HT-29 (cell line): ENCODE data around the gene JARID2. TPM values are rescaled to one million over a fixed set of nuclear protein-coding genes. Genes with fewer than 3 reads are reported as not detected.
A peak's percentile ranks its signal among the peaks of the same experiment; 100 is the strongest.

ENCODE experiments used
- DNase-seq: peaks from one replicate; pipeline ENCODE4 v3.0.0-alpha.2; 2015; ENCODE audit warnings: low spot score
- total RNA-seq: library from RNA; depleted of rRNA; stranded (reverse); fragments of >200 nt; shearing (Covaris generic); gene quantifications from 2 replicates; pipeline ENCODE4 v1.2.3, GENCODE V29; 2014

JARID2 gene
- total RNA-seq, 1 experiment from 2014 or later, result 6.7 TPM

DNA sequence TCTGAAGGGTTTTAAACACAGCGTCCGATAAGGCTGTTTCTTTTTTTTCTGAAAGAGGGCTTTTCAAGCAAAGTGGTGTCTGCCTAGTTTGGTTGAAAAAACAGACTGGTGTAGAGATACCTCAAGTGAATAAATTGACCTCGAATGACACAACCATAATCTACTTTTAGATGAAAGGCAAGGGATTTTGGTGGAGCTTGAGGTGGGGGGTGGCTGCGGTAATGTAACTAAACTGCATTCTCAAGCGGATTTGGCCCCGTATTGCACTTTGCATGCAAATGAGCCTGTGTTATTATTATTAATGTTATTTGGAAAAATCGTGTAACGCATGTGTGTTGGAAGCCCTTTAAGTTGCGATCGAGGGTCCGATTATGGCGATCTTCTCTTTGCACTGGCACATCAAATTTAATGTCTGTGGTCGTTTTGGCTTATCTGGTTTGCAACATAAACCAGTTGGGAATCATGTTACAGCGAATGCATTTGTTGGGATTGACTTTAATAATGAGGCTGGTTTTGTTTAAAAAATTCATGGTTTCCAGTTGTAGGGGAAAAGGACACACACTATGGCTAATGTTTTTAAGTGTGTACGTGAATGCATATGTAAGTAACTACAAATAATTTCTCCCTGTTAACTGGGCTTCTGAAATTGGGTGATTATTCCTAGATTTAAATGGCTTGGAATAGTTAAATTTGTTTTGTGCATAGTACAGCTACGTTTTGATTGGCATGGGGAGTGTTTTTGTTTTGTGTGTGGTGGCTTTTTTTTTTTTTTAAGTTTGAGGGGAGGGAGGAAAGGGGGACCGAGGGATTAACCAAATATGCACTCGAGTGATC, 1.0 kb downstream of the JARID2 start:
- DNase-seq, result no peak

DNA sequence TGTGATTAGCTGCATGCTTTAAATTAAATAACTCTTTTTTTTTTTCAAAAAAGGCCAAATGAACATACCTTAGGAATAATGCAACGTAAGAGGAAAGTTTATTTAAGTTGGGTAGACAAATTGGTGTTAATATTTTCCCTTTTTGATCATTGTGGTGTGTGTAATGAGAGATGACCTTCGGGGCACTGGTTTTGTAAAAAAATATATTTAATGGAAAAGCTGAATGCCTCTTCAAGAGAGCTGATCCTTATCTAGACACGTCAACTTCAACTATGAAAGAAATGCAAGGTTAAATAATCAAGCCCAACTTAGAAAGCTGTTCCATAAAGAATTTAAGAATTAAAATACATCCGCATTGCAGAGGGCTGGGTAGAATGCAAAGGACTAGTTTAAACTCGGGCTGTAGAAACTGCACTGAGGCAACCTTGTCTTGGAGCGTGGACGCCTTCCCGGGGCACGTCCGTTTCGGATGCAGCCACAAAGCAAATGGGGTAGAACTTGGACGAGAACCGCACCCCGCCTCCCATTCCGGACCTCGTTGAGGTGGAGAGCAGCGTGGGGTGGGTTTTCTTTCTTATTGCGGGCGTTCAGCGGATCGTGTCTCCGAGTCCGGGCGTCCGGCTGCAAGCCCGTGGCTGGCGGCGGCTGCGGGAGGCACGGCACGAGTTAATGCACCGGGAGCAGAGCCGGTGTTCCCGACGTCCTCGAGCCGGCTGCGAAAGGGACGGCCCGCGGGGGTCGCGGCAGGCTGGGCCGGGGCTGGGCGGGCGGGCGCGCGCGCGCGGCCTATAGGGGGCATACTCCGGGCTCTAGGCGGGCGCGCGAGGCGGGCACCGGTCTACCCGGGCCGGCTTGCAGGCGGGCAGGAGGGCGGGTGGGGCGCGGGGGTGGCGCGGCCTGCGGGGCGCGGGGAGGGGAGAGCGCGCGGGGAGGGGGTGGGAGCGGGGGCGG, 1.9 kb downstream of the JARID2 start:
- peak; percentile 54 for DNase-seq

DNA sequence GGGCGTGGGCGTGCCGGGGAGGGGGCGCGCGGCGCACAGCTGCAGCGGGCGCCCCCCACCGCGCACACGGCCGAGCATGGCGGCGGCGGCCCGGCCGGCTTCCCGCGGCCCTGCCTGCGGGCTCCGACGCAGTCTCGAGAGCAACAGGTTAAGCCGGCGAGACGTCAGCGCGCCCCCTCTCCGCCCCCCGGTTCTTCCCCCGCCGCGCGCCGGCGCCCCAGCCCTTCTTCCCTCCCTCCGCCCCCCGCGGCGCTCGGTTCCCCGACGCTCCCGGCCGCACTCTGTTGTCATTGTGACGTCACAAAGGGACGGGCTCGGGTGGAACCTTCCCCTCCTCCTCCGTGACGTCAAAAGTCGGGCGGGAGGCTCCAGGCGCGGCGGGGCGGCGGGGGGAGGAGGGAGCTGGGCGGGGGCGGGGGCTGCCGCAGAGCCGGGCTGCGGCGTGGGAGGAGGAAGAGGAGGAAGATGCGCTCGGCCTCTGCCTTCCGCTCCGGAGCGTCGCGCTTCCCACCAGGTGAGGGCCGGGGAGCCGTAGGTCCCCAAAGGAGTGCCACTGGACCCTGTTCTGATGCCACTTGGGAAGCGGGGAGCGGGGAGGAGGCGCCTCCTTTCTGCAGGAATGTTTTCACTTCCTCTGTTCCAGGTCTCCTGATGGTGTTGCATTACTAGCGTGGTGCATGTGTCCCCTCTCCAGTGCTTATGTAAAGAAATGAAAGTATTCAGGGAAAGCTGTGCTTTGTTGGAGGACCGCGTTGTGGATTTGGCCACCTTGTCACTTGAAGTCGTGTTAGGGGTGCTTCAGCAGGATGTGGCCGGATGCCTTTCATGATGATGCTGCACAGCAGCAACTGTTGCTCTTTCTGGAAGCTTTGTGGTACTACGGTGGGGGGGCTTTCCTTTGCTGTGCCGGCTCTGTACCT, 2.8 kb downstream of the JARID2 start:
- DNase-seq, result peak; percentile 92

GRCh38 chr6:15249371-15250019, 3.6 kb downstream of the JARID2 start:
- DNase-seq, result no peak

GRCh38 chr6:15250187-15251168, 4.6 kb downstream of the JARID2 start:
- DNase-seq, result no peak

- no peak for DNase-seq
Observed at GRCh38 chr6:15252195-15252594, 6.3 kb downstream of the JARID2 start.

DNA sequence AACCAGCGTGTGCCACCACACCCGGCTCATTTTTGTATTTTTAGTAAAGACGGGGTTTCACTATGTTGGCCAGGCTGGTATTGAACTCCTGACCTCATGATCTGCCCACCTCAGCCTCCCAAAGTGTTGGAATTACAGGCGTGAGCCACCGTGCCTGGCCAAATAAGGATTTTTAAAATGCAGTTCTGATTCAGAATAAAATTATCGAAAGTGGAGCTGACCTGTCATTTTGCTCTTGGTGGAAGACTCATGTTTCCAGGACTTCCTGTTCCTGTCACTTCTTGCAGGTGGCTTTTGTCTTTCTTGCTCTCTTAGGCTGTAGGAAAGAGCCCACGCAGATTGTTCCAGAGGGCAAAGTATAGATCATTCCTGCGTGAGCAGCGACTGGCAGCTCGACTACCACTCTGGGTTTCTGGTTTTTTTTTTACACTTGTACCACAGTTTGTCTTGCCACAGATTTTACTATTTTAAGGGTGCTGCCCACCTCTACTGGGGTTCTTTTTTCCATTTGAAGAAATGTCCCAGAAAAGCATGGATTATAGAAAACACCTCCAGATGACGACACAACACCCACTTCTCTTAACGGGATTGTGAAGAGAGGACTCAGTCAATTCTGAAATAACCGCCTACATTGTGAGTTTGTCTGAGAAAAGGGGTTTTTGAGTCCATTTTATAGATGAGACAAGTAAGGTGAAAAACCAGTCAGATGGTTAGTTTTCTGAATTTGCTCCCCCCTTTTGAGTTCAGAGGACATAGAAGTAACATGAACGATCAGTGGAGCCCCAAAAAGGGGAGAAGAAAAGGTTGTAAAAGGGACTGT, 7.5 kb downstream of the JARID2 start:
- DNase-seq, result no peak

DNA sequence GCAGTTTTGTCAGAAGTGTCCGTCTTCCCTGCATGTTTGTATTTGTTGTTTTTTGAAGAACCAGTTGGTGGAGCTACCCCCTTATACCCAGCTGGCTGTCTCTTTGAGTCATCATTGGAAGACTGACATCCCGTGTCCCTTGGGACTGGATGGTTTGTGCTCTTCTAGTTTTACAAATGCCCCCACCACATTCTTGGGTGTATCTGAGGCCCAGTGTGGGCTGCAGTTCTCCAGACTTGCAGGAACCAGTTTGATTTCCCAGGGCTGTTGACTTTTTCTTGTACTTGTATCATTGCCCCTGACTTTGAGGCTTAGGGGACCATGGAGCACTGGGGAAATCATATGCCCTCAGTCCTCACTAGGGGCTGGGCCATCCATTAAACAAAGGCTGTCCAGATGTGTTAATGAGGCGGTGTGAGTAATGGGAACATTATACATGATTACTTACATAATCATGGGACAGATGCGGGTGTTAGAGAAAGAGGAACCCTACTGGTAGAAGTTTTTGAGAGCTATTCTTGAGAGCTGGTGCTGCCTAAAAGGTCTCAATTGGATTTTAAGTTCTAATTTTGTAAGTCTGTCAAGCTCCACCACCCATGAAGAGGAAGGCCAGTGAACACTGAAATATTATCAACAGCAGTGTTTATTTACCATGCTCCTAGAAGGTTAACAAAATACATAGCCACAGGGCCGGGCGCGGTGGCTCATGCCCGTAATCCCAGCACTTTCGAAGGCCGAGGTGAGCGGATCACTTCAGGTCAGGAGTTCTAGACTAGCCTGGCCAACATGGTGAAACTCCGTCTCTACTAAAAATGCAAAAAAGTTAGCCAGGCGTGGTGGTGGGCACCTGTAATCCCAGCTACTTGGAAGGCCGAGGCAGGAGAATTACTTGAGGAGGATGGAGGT, 8.5 kb downstream of the JARID2 start:
- no peak for DNase-seq

- DNase-seq, result no peak
Observed at GRCh38 chr6:15255481-15255880, 9.6 kb downstream of the JARID2 start.

DNA sequence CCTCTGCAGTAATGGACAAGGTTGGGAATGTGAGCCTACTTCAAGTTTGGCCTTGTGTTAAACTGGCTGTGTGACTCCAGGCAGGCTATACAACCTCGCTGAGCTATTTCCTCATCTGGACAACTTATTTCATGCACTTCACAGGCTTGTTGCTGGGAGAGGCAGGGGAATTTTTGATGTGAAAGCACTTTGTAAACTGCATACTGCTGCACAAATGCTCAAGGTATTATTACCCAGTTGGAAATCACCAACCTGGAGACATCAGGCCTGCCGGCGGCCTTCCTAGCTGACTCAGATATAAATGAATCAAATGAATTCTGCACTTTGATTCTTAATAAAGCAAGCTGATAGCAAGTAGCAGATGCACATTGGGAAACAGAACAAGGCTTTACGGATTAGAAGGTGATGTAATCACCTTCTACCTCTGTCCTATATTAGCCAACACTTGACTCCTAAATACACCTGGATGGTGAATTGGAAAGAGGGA, 10.1 kb downstream of the JARID2 start:
- DNase-seq, result no peak

- DNase-seq, result no peak
Observed at GRCh38 chr6:15256538-15257271, 10.8 kb downstream of the JARID2 start.

DNA sequence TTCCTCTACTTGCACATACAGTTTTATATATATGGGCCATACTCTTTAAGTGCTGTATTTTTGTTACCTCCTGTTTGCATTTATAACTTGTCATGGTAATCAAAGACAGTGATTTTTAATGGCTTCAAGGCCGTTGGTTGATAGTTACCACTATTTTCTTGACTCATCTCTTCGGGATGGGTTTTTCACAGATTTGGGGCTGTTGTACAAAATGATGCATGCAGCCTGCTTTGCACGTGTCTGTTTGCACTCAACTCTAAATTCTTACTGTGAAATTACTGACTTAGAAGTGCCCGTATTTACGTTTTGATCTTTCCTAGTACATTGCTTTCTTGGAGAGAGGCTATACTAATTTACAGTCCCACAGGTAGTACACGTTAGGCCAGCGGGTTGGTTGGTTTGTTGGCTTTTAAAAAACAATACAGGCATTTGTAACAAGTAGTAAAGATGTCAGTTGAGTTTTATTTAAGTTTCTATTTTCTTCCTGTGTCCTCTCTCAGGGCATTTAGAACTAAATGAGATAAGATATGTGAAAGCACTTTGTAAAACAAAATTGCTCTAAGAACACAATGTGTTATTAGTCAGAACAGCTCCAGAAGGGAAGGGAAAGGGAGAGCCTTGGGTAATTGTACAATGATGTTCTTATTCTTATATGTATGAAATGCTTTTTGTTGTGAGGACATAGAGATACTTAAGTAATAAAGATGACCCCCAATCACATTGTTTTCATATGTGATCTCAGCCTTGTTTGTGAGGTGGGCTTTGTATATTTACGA, 11.7 kb downstream of the JARID2 start:
- no peak for DNase-seq

- DNase-seq, result no peak
Observed at GRCh38 chr6:15259766-15260098, 13.9 kb downstream of the JARID2 start.

DNA sequence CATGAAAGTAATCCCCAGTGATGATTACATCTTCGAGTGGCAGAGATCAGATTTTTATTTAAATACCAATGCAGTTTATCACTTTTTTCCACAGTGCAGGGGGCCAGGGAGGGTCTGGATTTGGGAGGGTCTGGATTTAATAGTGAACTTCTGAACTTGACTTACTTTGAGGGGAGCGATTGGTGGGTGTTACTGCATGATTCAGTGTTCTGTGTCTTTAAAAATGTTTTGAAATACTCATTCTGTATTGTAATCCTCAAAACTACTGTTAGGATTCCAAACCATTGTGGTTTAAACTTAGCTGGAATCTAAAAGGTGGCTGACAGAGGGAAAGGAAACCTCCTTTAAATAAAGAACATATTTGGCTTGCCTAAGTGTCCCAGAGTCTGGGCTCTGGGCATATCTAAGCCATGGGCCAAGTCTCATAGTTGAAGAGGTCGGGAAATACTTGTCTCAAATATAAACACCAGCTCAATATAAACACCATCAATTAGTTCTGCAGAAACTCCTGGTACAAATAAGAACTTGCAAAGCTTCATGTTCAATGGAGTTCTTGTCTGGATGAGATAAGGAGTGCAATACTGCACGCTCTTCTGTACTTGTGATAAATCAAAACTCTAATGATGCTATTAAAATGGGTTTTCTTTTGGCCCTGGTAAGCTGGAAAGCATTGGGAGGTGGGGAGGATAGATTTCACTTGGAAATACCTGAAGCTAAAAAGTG, 14.4 kb downstream of the JARID2 start:
- DNase-seq, result no peak

GRCh38 chr6:15263780-15264374, 18.0 kb downstream of the JARID2 start:
- DNase-seq, result no peak
